Vagina (tissue), 2 donors: Measurements from ENCODE around the gene RNF115.

Experiments used
- CTCF ChIP-seq, 3 experiments: fragments of 450-650 bp in 2 of 3; fragments of 200-600 bp in 1 of 3; sonication (generic) in 1 of 3; IDR thresholded peaks; one replicate each; pipeline ENCODE4 v1.5.1; 2017 to 2019; ENCODE audit warnings: antibody characterized with exemption in 3 of 3, mild to moderate bottlenecking in 2 of 3, moderate library complexity in 2 of 3
- POLR2A ChIP-seq, 2 donors: fragments of 450-650 bp; IDR thresholded peaks; one replicate each; pipeline ENCODE4 v1.6.1; 2017; ENCODE audit warnings: antibody characterized with exemption in 2 of 2, mild to moderate bottlenecking in 2 of 2, moderate library complexity in 2 of 2
- POLR2AphosphoS5 ChIP-seq, 2 donors: sonication (generic); formaldehyde crosslinking; IDR thresholded peaks; one replicate each; pipeline ENCODE4 v1.9.0; 2017; ENCODE audit warnings: antibody characterized with exemption in 2 of 2, mild to moderate bottlenecking in 2 of 2, low read depth in 1 of 2; ENCODE audit not compliant: insufficient read depth in 1 of 2

DNA sequence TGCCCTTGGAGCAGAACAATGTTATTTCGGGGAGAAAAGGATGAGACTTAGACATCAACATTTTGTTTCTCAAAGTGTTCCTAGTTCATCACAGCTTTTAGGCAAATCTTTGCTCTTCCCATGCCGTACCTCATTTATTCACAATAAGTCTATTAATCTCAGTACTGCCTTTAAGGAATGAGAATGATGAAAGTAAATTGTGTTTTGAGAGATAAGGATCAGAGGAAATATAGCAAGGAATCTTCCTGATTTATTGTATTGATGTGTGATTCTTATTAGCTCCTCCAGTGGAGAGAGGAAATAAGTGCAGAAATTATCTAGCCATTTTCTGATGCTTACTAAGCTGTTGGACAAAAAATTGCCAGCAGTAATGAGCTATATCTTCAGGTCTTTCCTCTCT lies 2.1 kb upstream of the RNF115 start:
- TF ChIP-seq CTCF (IDR thresholded peaks at IDR 0.05) (no peak), POLR2AphosphoS5 (IDR thresholded peaks at IDR 0.05; ENCODE audit: insufficient read depth in 1 of 2, low read depth in 1 of 2) (no peak), POLR2A (IDR thresholded peaks at IDR 0.05) (no peak)
